HG02642 (cell line): ENCODE measurements around the gene ATP10B.

Experiments used
- ATAC-seq: cut with Tn5 transposase; IDR thresholded peaks from one replicate; pipeline ENCODE4 v1.9.1; 2021; ENCODE audit warnings: mild to moderate bottlenecking; ENCODE audit not compliant: unreplicated experiment, poor library complexity

The ATP10B gene

GRCh38 chr5:160646033-160646432, 206.0 kb downstream of the ATP10B start:
- no peak for ATAC-seq

- no peak for ATAC-seq
Observed at GRCh38 chr5:160643616-160644240, 208.3 kb downstream of the ATP10B start.

- ATAC-seq, result no peak
Observed at GRCh38 chr5:160641405-160641804, 210.6 kb downstream of the ATP10B start.

GRCh38 chr5:160640406-160640805, 211.6 kb downstream of the ATP10B start:
- ATAC-seq, result no peak

GRCh38 chr5:160638161-160638742, 213.8 kb downstream of the ATP10B start:
- no peak for ATAC-seq

- no peak for ATAC-seq
Observed at GRCh38 chr5:160637357-160638090, 214.5 kb downstream of the ATP10B start.

- no peak for ATAC-seq
Observed at GRCh38 chr5:160635663-160636062, 216.3 kb downstream of the ATP10B start.

- no peak for ATAC-seq
Observed at GRCh38 chr5:160635046-160635445, 217.0 kb downstream of the ATP10B start.

GRCh38 chr5:160629003-160629402, 223.0 kb downstream of the ATP10B start:
- ATAC-seq, result no peak

- ATAC-seq, result no peak
Observed at GRCh38 chr5:160628619-160628968, 223.4 kb downstream of the ATP10B start.

GRCh38 chr5:160627921-160628618, 223.9 kb downstream of the ATP10B start:
- ATAC-seq, result no peak

GRCh38 chr5:160626322-160626721, 225.7 kb downstream of the ATP10B start:
- ATAC-seq, result no peak

- no peak for ATAC-seq
Observed at GRCh38 chr5:160621526-160621925, 230.5 kb downstream of the ATP10B start.

GRCh38 chr5:160620401-160620800, 231.6 kb downstream of the ATP10B start:
- no peak for ATAC-seq

- no peak for ATAC-seq
Observed at GRCh38 chr5:160619381-160619780, 232.6 kb downstream of the ATP10B start.

- no peak for ATAC-seq
Observed at GRCh38 chr5:160618286-160618685, 233.7 kb downstream of the ATP10B start.

GRCh38 chr5:160616712-160617497, 235.1 kb downstream of the ATP10B start:
- ATAC-seq, result no peak

GRCh38 chr5:160614136-160614535, 237.9 kb downstream of the ATP10B start:
- no peak for ATAC-seq

GRCh38 chr5:160605266-160605665, 246.7 kb downstream of the ATP10B start:
- ATAC-seq, result no peak

GRCh38 chr5:160604484-160604883, 247.5 kb downstream of the ATP10B start:
- no peak for ATAC-seq
